Breast epithelium (tissue), 3 donors: Measurements from ENCODE around the gene PCGF5.

Experiments
- CTCF ChIP-seq, 3 donors: fragments of 450-650 bp; IDR thresholded peaks; one replicate each; pipeline ENCODE4 v1.5.1; 2016 to 2017; ENCODE audit warnings: antibody characterized with exemption in 3 of 3, mild to moderate bottlenecking in 3 of 3, moderate library complexity in 3 of 3
- POLR2A ChIP-seq: fragments of 450-650 bp; IDR thresholded peaks from one replicate; pipeline ENCODE4 v1.6.1; 2016; ENCODE audit warnings: antibody characterized with exemption, mild to moderate bottlenecking, moderate library complexity
- POLR2AphosphoS5 ChIP-seq, 3 donors: sonication (generic); formaldehyde crosslinking; IDR thresholded peaks; one replicate each; pipeline ENCODE4 v1.6.1; 2017; ENCODE audit warnings: antibody characterized with exemption in 3 of 3

GRCh38 chr10:91185239-91185875, 35.1 kb upstream of the PCGF5 start:
- TF ChIP-seq POLR2A (no peak), CTCF (IDR thresholded peaks at IDR 0.05) (no peak), POLR2AphosphoS5 (IDR thresholded peaks at IDR 0.05) (no peak)
